SK-N-SH treated with all-trans-retinoic acid at 6 μM for 48 hours (cell line): ENCODE data around the gene SNIP1.
"Not testable (repeated sequence)": the region's sequence is repeated elsewhere in the genome, so short reads cannot be mapped to it uniquely, and the experiment has no call there.

Source experiments
- ARNTL ChIP-seq: fragments of 450-650 bp; formaldehyde crosslinking; IDR thresholded peaks from 2 replicates; pipeline ENCODE4 v1.5.0; 2020; ENCODE audit warnings: low read depth, mild to moderate bottlenecking, moderate library complexity, borderline replicate concordance
- BACH2 ChIP-seq: fragments of 250-450 bp; sonication (Bioruptor Pico); IDR thresholded peaks from 2 replicates; pipeline ENCODE4 v1.9.0; 2021; ENCODE audit warnings: mild to moderate bottlenecking, borderline replicate concordance
- OSR1 ChIP-seq: fragments of 250-450 bp; sonication (Bioruptor Pico); IDR thresholded peaks from 2 replicates; pipeline ENCODE4 v1.8.0; 2022; ENCODE audit warnings: moderate library complexity, mild to moderate bottlenecking, inconsistent platforms
- PPARA ChIP-seq: fragments of 250-450 bp; sonication (Bioruptor Pico); IDR thresholded peaks from 2 replicates; pipeline ENCODE4 v1.5.0; 2020; ENCODE audit warnings: mild to moderate bottlenecking, borderline replicate concordance
- TCF4 ChIP-seq: fragments of 250-450 bp; sonication (Bioruptor Pico); IDR thresholded peaks from 2 replicates; pipeline ENCODE4 v1.8.0; 2021; ENCODE audit warnings: mild to moderate bottlenecking, moderate library complexity, borderline replicate concordance
- TF ChIP-seq, protein P1 (sequence below): fragments of 250-450 bp; sonication (Bioruptor Pico); IDR thresholded peaks from 2 replicates; pipeline ENCODE4 v1.5.1; 2020; ENCODE audit warnings: low read depth, mild to moderate bottlenecking, moderate library complexity

- TF ChIP-seq PPARA (CRISPR knock-in tag); TCF4 (CRISPR knock-in tag); ARNTL (CRISPR knock-in tag); OSR1; BACH2 (CRISPR knock-in tag): not testable (repeated sequence)
- TF ChIP-seq, protein P1, sequence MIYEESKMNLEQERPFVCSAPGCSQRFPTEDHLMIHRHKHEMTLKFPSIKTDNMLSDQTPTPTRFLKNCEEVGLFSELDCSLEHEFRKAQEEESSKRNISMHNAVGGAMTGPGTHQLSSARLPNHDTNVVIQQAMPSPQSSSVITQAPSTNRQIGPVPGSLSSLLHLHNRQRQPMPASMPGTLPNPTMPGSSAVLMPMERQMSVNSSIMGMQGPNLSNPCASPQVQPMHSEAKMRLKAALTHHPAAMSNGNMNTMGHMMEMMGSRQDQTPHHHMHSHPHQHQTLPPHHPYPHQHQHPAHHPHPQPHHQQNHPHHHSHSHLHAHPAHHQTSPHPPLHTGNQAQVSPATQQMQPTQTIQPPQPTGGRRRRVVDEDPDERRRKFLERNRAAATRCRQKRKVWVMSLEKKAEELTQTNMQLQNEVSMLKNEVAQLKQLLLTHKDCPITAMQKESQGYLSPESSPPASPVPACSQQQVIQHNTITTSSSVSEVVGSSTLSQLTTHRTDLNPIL (CRISPR knock-in tag): not testable (repeated sequence)
Observed at GRCh38 chr1:37518241-37518640, 35.9 kb downstream of the SNIP1 start.
